Vagina (tissue), 2 donors: Measurements from ENCODE around the gene SYCN. TPM values are rescaled to one million over a fixed set of nuclear protein-coding genes. Genes with fewer than 3 reads are reported as not detected.

ENCODE experiments used
- DNase-seq, 2 donors: peaks; one replicate each; pipeline ENCODE4 v3.0.0-alpha.2; 2017; ENCODE audit errors: extremely low spot score in 2 of 2
- H3K27ac ChIP-seq: fragments of 200-600 bp; sonication (generic); one replicate; pipeline ENCODE4 v1.5.1; 2019
- H3K27me3 ChIP-seq: fragments of 200-600 bp; sonication (generic); one replicate; pipeline ENCODE4 v1.5.1; 2019
- H3K36me3 ChIP-seq, 2 donors: fragments of 200-600 bp; sonication (generic); one replicate each; pipeline ENCODE4 v1.5.1; 2017 to 2019
- H3K4me1 ChIP-seq: fragments of 200-600 bp; sonication (generic); one replicate; pipeline ENCODE4 v1.5.1; 2019
- H3K4me3 ChIP-seq, 2 donors: fragments of 200-600 bp; sonication (generic); 1 replicate in 1 of 2; 2 replicates in 1 of 2; pipeline ENCODE4 v1.5.1; 2016 to 2019
- H3K9me3 ChIP-seq: fragments of 200-600 bp; sonication (generic); one replicate; pipeline ENCODE4 v1.5.1; 2019
- POLR2A ChIP-seq, 2 donors: fragments of 450-650 bp; IDR thresholded peaks; one replicate each; pipeline ENCODE4 v1.6.1; 2017; ENCODE audit warnings: antibody characterized with exemption in 2 of 2, mild to moderate bottlenecking in 2 of 2, moderate library complexity in 2 of 2
- POLR2AphosphoS5 ChIP-seq, 2 donors: sonication (generic); formaldehyde crosslinking; IDR thresholded peaks; one replicate each; pipeline ENCODE4 v1.9.0; 2017; ENCODE audit warnings: antibody characterized with exemption in 2 of 2, mild to moderate bottlenecking in 2 of 2, low read depth in 1 of 2; ENCODE audit not compliant: insufficient read depth in 1 of 2
- intact Hi-C: fragments of 100-400 bp; cut with DNase I; formaldehyde crosslinking; loops from one replicate; pipeline ENCODE4 v1.15.1; 2023
- total RNA-seq: library from RNA; depleted of rRNA; stranded (reverse); fragments of >200 nt; gene quantifications from one replicate; pipeline ENCODE4 v1.2.3, GENCODE V29; 2016
- TF ChIP-seq, protein P1 (sequence below), 3 experiments: fragments of 450-650 bp in 2 of 3; fragments of 200-600 bp in 1 of 3; sonication (generic) in 1 of 3; IDR thresholded peaks; one replicate each; pipeline ENCODE4 v1.5.1; 2017 to 2019; ENCODE audit warnings: antibody characterized with exemption in 3 of 3, mild to moderate bottlenecking in 2 of 3, moderate library complexity in 2 of 3

Gene SYCN
- total RNA-seq, 1 donor from 2014 or later, result not detected

DNA sequence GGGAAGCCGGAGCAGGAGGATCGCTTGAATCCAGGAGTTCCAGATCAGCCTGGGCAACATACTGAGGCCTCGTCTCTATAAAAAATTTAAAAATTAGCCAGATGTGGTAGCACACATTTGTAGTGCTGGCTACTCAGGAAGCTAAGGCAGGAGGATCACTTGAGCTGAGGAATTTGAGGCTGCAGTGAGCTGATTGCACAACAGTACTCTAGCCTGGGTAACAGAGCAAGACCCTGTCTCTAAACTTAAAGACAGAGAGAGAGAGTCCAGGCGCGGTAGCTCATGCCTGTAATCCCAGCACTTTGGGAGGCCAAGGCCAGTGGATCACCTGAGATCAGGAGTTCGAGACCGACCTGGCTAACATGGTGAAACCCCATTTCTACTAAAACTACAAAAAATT is 36.4 kb upstream of the SYCN start:
- no peaks in the 10 kb centered on the region for H3K4me1 ChIP-seq
- no peak for TF ChIP-seq POLR2AphosphoS5 (IDR thresholded peaks at IDR 0.05; ENCODE audit: insufficient read depth in 1 of 2, low read depth in 1 of 2)
- H3K4me3 ChIP-seq, result no peak overlapping the region
- DNase-seq, result no peak
- H3K27me3 ChIP-seq, result no peaks in the 10 kb centered on the region
- no peaks in the 10 kb centered on the region for H3K9me3 ChIP-seq
- no peaks in the 10 kb centered on the region for H3K36me3 ChIP-seq
- H3K27ac ChIP-seq, result no peak overlapping the region
- intact Hi-C loops, result no loop called here

DNA sequence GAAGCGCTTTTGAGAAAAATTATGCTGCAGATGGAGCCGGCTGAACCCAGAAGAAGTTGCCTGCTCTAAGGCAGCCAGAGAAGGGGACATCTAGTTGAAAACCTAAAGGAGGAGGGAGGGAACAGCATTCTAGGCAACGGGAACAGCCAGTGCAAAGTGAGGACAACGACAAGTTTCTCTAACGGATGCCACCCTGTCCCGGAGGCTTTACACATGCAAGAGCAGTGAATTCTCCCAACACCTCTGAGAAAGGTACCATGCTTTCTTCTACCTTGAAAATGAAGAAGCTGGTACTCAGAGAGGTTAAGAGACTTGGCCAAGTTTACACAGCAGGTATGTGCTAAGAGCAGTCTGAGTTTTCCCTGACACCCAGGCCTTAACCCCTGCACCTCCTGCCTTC is 34.9 kb upstream of the SYCN start:
- TF ChIP-seq POLR2A (IDR thresholded peaks at IDR 0.05), result no peak
- no peak for TF ChIP-seq POLR2AphosphoS5 (IDR thresholded peaks at IDR 0.05; ENCODE audit: insufficient read depth in 1 of 2, low read depth in 1 of 2)
- TF ChIP-seq, protein P1, sequence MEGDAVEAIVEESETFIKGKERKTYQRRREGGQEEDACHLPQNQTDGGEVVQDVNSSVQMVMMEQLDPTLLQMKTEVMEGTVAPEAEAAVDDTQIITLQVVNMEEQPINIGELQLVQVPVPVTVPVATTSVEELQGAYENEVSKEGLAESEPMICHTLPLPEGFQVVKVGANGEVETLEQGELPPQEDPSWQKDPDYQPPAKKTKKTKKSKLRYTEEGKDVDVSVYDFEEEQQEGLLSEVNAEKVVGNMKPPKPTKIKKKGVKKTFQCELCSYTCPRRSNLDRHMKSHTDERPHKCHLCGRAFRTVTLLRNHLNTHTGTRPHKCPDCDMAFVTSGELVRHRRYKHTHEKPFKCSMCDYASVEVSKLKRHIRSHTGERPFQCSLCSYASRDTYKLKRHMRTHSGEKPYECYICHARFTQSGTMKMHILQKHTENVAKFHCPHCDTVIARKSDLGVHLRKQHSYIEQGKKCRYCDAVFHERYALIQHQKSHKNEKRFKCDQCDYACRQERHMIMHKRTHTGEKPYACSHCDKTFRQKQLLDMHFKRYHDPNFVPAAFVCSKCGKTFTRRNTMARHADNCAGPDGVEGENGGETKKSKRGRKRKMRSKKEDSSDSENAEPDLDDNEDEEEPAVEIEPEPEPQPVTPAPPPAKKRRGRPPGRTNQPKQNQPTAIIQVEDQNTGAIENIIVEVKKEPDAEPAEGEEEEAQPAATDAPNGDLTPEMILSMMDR (IDR thresholded peaks at IDR 0.05), result no peak
- no peak overlapping the region for H3K27ac ChIP-seq
- no peaks in the 10 kb centered on the region for H3K4me1 ChIP-seq
- no peaks in the 10 kb centered on the region for H3K36me3 ChIP-seq
- H3K27me3 ChIP-seq, result no peaks in the 10 kb centered on the region
- DNase-seq, result no peak
- H3K9me3 ChIP-seq, result no peaks in the 10 kb centered on the region
- no peak overlapping the region for H3K4me3 ChIP-seq
- intact Hi-C loops, result no loop called here

DNA sequence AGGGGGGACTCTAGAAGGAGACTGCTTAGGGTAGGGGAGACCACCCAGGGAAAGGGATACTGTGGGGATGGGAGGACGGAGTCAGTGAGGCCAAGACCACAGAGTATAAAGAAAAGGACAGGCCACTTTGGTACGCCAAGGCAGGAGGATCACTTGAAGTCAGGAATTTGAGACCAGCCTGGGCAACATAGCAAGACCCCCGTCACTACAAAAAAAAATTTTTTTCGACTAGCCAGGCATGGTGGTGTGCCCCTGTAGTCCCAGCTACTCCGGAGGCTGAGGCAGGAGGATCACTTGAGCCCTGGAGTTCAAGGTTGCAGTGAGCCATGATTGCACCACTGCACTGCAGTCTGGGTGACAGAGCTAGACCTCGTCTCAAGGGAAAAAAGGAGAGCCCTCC is 34.1 kb upstream of the SYCN start:
- Histone ChIP-seq H3K27ac (no peak overlapping the region), H3K27me3 (no peaks in the 10 kb centered on the region), H3K9me3 (no peaks in the 10 kb centered on the region), H3K4me1 (no peaks in the 10 kb centered on the region), H3K4me3 (no peak overlapping the region), H3K36me3 (no peaks in the 10 kb centered on the region)
- TF ChIP-seq POLR2A (IDR thresholded peaks at IDR 0.05), result no peak
- TF ChIP-seq, protein P1 (IDR thresholded peaks at IDR 0.05), result no peak
- no peak for TF ChIP-seq POLR2AphosphoS5 (IDR thresholded peaks at IDR 0.05; ENCODE audit: insufficient read depth in 1 of 2, low read depth in 1 of 2)
- intact Hi-C loops, result no loop called here
- DNase-seq, result no peak

DNA sequence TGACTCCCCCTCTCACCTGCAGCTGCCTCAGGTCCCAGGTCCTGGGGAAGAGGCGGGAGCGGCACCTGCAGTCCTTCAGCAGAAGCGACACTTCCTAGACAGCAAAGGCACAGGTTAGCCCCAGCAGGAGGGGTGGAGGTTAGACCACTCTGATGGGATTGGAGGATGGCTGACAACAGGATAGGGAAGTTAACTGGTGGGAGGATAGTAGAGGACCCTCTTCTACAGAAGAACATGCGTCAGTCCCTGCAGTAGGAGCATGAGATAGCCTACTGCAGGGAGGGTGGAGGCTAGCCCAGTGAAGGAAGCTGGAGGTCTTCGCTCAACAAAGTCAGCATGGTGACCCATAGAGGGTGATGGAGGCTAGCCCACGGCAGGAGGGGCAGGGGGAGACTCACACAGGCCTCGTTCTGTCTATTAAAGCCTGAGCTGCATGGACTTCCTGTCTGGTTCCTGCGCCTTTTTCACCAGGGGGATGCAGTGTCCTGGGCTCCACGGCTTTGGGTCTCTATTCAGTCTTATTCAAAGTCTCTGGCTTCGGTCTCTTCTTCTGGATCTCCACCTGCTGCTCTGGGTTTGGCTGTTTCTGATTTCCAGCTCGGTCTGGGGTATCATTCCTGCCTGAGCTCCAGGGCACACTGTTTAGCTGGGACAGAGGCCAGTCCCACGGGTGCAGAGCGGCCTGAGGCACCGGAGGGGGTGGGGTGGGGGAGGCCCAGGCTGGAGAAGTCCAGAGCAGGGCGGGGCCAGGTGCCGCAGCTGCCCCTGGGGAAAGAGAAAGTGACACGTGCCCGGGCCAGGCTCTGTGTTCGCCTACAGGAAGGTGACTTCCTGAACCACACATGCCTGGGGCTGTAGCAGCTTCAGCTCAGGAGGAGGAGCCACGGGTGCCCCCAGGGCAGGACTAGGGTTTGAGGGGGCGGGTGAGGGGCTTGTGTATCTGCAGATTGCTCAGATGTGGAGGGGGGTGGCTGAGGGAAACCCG is 33.4 kb upstream of the SYCN start:
- Histone ChIP-seq H3K4me1 (no peaks in the 10 kb centered on the region), H3K27me3 (no peaks in the 10 kb centered on the region), H3K4me3 (no peak overlapping the region), H3K9me3 (no peaks in the 10 kb centered on the region), H3K27ac (no peak overlapping the region), H3K36me3 (no peaks in the 10 kb centered on the region)
- DNase-seq, result no peak
- intact Hi-C loops, result no loop called here
- TF ChIP-seq POLR2AphosphoS5 (IDR thresholded peaks at IDR 0.05; ENCODE audit: insufficient read depth in 1 of 2, low read depth in 1 of 2), result no peak
- TF ChIP-seq POLR2A (IDR thresholded peaks at IDR 0.05), result no peak
- TF ChIP-seq, protein P1 (IDR thresholded peaks at IDR 0.05), result no peak

DNA sequence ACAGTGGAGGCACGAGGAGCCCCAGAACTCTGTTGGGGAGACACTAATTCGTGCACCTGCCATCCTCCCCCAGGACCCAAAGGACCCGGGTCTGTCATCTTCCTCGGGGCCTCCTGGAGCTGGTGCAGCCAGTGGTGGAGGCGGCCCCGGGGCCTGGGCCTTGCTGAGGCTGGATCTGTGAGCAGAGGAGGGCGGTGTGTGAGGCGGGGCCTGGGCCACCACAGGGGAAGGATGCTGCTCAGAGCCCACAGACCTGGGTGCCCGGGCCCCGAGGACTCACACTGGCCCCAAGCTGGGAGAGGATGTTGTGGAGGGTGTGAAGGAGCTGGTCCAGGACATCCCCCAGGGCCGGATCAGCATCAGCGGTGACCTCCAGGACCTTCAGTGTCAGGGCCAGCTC is 32.5 kb upstream of the SYCN start:
- H3K27me3 ChIP-seq, result no peaks in the 10 kb centered on the region
- intact Hi-C loops, result no loop called here

More for the DNA sequence above, 32.5 kb upstream of the SYCN start:
- Histone ChIP-seq H3K9me3 (no peaks in the 10 kb centered on the region), H3K4me3 (no peak overlapping the region), H3K27ac (no peak overlapping the region), H3K36me3 (no peaks in the 10 kb centered on the region), H3K4me1 (no peaks in the 10 kb centered on the region)
- TF ChIP-seq POLR2AphosphoS5 (IDR thresholded peaks at IDR 0.05; ENCODE audit: insufficient read depth in 1 of 2, low read depth in 1 of 2) (no peak), POLR2A (IDR thresholded peaks at IDR 0.05) (no peak)
- TF ChIP-seq, protein P1 (IDR thresholded peaks at IDR 0.05), result no peak
- no peak for DNase-seq
